HepG2 (cell line): Measurements from ENCODE around the gene NME7. TPM values are rescaled to one million over a fixed set of nuclear protein-coding genes. Genes with fewer than 3 reads are reported as not detected.

Experiments used
- ATAC-seq: fragments of 200-7000 bp; cut with Tn5 transposase; 3 replicates; pipeline ENCODE4 v1.9.1; 2020; ENCODE audit warnings: mild to moderate bottlenecking, moderate library complexity
- BruUV-seq: library from RNA; stranded (reverse); fragments of 400-500 nt; replicated peaks from 2 replicates; lab custom pipeline; 2021; lab: Mats Ljungman, UMichigan
- CTCF ChIA-PET: fragments of 300-600 bp; formaldehyde crosslinking; extraction: SDS; loops from one replicate; lab custom pipeline; 2021; ENCODE audit warnings: low total read pairs, inconsistent platforms, low intra/inter-chr PET ratio; lab: Yijun Ruan, JAX
- POLR2A ChIA-PET: fragments of 350-600 bp; sonication (Branson Sonifier 250); formaldehyde crosslinking; loops from one replicate; lab custom pipeline; 2020; ENCODE audit warnings: antibody characterized with exemption, inconsistent platforms; lab: Yijun Ruan, JAX
- DNase-seq: peaks from one replicate; pipeline ENCODE4 v3.0.0-alpha.2; 2015; ENCODE audit warnings: low spot score
- FAIRE-seq: peaks from 3 replicates; lab custom pipeline; 2011; peaks lifted over from hg19 to GRCh38; lab: Jason Lieb, UNC
- H2AFZ ChIP-seq: one replicate; pipeline ENCODE4 v1.6.1; 2011; ENCODE audit warnings: low read length, inconsistent platforms
- H3K27ac ChIP-seq: fragments of 300-600 bp; 3 replicates; pipeline ENCODE4 v1.8.0; 2011; ENCODE audit warnings: mixed run types, mild to moderate bottlenecking, mixed read lengths, low read length, inconsistent platforms; ENCODE audit not compliant: insufficient read depth; ENCODE audit errors: extremely low read length
- H3K27me3 ChIP-seq, 2 experiments: fragments of 200-600 bp in 1 of 2; 2 replicates in 1 of 2; 3 replicates in 1 of 2; pipeline versions ENCODE4 v1.6.0 to v1.8.0; 2011; ENCODE audit warnings: low read length in 2 of 2, mild to moderate bottlenecking in 2 of 2, moderate library complexity in 2 of 2, inconsistent platforms in 1 of 2; ENCODE audit not compliant: insufficient read depth in 2 of 2, control insufficient read depth in 1 of 2
- H3K36me3 ChIP-seq, 2 experiments: fragments of 200-600 bp in 1 of 2; replicated peaks in 1 of 2; 2 replicates in 1 of 2; 3 replicates in 1 of 2; pipeline versions ENCODE4 v1.5.1 to v1.8.0; 2011; ENCODE audit warnings: low read length in 2 of 2, inconsistent platforms in 1 of 2; ENCODE audit not compliant: insufficient read depth in 2 of 2, control insufficient read depth in 1 of 2
- H3K4me1 ChIP-seq: 2 replicates; pipeline ENCODE4 v1.5.1; 2012; ENCODE audit warnings: low read length, inconsistent platforms; ENCODE audit not compliant: insufficient read depth
- H3K4me2 ChIP-seq: 2 replicates; pipeline ENCODE4 v1.6.0; 2011; ENCODE audit warnings: low read depth, low read length, inconsistent platforms
- H3K4me3 ChIP-seq, 3 experiments: fragments of 200-600 bp in 1 of 3; sonication (generic), shearing (Covaris generic) in 1 of 3; replicated peaks in 1 of 3; 2 replicates each; pipeline ENCODE4 v1.5.1; 2011 to 2016; ENCODE audit warnings: low read length in 3 of 3, inconsistent platforms in 2 of 3, low read depth in 2 of 3, mild to moderate bottlenecking in 2 of 3, control low read depth in 1 of 3, mixed read lengths in 1 of 3; ENCODE audit not compliant: insufficient read depth in 1 of 3
- H3K79me2 ChIP-seq: one replicate; pipeline ENCODE4 v1.6.1; 2011; ENCODE audit warnings: low read length, inconsistent platforms; ENCODE audit not compliant: insufficient read depth
- H3K9ac ChIP-seq: 2 replicates; pipeline ENCODE4 v1.6.0; 2011; ENCODE audit warnings: mild to moderate bottlenecking, low read depth, low read length, inconsistent platforms; ENCODE audit not compliant: insufficient read depth
- H3K9me3 ChIP-seq: 2 replicates; pipeline ENCODE4 v1.5.1; 2012; ENCODE audit warnings: mild to moderate bottlenecking, low read length
- H4K20me1 ChIP-seq: 2 replicates; pipeline ENCODE4 v1.6.0; 2011; ENCODE audit warnings: inconsistent platforms, mild to moderate bottlenecking, low read length, moderate library complexity; ENCODE audit not compliant: insufficient read depth
- HNF4A ChIP-seq: sonication (generic); formaldehyde crosslinking; IDR thresholded peaks from 2 replicates; pipeline ENCODE4 v1.4.0; 2020; ENCODE audit warnings: missing genetic modification reagents
- JUND ChIP-seq: sonication (generic); formaldehyde crosslinking; IDR thresholded peaks from 2 replicates; pipeline ENCODE4 v1.8.0; 2022; ENCODE audit warnings: mild to moderate bottlenecking, missing genetic modification reagents
- MATR3 ChIP-seq: sonication (generic); formaldehyde crosslinking; IDR thresholded peaks from 2 replicates; pipeline ENCODE4 v1.4.0; 2020; ENCODE audit warnings: missing genetic modification reagents
- NR2F2 ChIP-seq: IDR thresholded peaks from 2 replicates; pipeline ENCODE4 v1.6.1; 2012; ENCODE audit warnings: low read depth, inconsistent platforms, borderline replicate concordance
- SOX5 ChIP-seq: IDR thresholded peaks from 2 replicates; pipeline ENCODE4 v1.6.1; 2016; ENCODE audit warnings: borderline replicate concordance
- ZKSCAN5 ChIP-seq: sonication (generic); formaldehyde crosslinking; IDR thresholded peaks from 2 replicates; pipeline ENCODE4 v1.5.1; 2020; ENCODE audit warnings: mild to moderate bottlenecking, missing genetic modification reagents
- ZNF549 ChIP-seq: sonication (generic); formaldehyde crosslinking; IDR thresholded peaks from 2 replicates; pipeline ENCODE4 v1.5.0; 2020; ENCODE audit warnings: missing genetic modification reagents
- ZNF567 ChIP-seq: sonication (generic); formaldehyde crosslinking; IDR thresholded peaks from 2 replicates; pipeline ENCODE4 v1.8.1; 2023; ENCODE audit warnings: mild to moderate bottlenecking, missing genetic modification reagents, borderline replicate concordance
- ZSCAN22 ChIP-seq: sonication (generic); formaldehyde crosslinking; IDR thresholded peaks from 2 replicates; pipeline ENCODE4 v1.4.0; 2020; ENCODE audit warnings: mild to moderate bottlenecking, missing genetic modification reagents
- WGBS: methylation state at CpG from one replicate; pipeline ENCODE4 v1.1.6; 2017; ENCODE audit warnings: low lambda C conversion rate; 5-methylcytosine and 5-hydroxymethylcytosine counted together
- in situ Hi-C: cut with HindIII; loops from 2 replicates; pipeline ENCODE4 v1.10.0; 2017; ENCODE audit warnings: low pct_unique_long_range_greater_than_20kb; ENCODE audit not compliant: extremely low pct_ligation_motif_present
- intact Hi-C: fragments of 100-400 bp; cut with micrococcal nuclease; formaldehyde crosslinking; loops from one replicate; pipeline ENCODE4 v1.10.0; 2022; ENCODE audit not compliant: unreplicated experiment
- polyA plus RNA-seq, 8 experiments: library from polyadenylated mRNA; depleted of rRNA in 3 of 8; stranded (reverse) in 7 of 8; unstranded in 1 of 8; fragments of >200 nt; fragmentation: Illumina TruSeq in 4 of 8; extraction: Trizol in 4 of 8; gene quantifications; 2 replicates each; pipeline versions ENCODE4 v1.2.1 to v1.2.3, GENCODE V29; 2011 to 2016; ENCODE audit warnings: low read depth in 4 of 8, missing spikeins in 1 of 8, mixed read lengths in 1 of 8; ENCODE audit not compliant: insufficient read depth in 1 of 8
- total RNA-seq, 5 experiments: library from RNA; depleted of rRNA; stranded (reverse); fragments of >200 nt; fragmentation: Illumina TruSeq; extraction: Trizol; gene quantifications; 2 replicates each; pipeline ENCODE4 v1.2.3, GENCODE V29; 2016; ENCODE audit warnings: low read depth in 1 of 5
- TF ChIP-seq, protein P1 (sequence below): IDR thresholded peaks from 2 replicates; pipeline ENCODE4 v1.6.1; 2016; ENCODE audit warnings: mild to moderate bottlenecking
- TF ChIP-seq, protein P2 (sequence below): sonication (generic); formaldehyde crosslinking; IDR thresholded peaks from 2 replicates; pipeline ENCODE4 v1.5.0; 2020; ENCODE audit warnings: mild to moderate bottlenecking, missing genetic modification reagents
- TF ChIP-seq, protein P3 (sequence below): IDR thresholded peaks from 2 replicates; pipeline ENCODE4 v1.6.1; 2016; ENCODE audit warnings: low read depth, control low read depth
- TF ChIP-seq, protein P4 (sequence below): sonication (generic); formaldehyde crosslinking; IDR thresholded peaks from 2 replicates; pipeline ENCODE4 v1.5.1; 2020; ENCODE audit warnings: mild to moderate bottlenecking, missing genetic modification reagents, moderate library complexity
- TF ChIP-seq, protein P5 (sequence below): sonication (generic); formaldehyde crosslinking; IDR thresholded peaks from 2 replicates; pipeline ENCODE4 v1.8.1; 2023; ENCODE audit warnings: mild to moderate bottlenecking, missing genetic modification reagents

Gene NME7
- total and polyA plus RNA-seq, 2 of the 13 experiments (the other 11 are each of a cell fraction or from before 2014, with no cell fraction given), result 9.4 to 22.5 TPM

DNA sequence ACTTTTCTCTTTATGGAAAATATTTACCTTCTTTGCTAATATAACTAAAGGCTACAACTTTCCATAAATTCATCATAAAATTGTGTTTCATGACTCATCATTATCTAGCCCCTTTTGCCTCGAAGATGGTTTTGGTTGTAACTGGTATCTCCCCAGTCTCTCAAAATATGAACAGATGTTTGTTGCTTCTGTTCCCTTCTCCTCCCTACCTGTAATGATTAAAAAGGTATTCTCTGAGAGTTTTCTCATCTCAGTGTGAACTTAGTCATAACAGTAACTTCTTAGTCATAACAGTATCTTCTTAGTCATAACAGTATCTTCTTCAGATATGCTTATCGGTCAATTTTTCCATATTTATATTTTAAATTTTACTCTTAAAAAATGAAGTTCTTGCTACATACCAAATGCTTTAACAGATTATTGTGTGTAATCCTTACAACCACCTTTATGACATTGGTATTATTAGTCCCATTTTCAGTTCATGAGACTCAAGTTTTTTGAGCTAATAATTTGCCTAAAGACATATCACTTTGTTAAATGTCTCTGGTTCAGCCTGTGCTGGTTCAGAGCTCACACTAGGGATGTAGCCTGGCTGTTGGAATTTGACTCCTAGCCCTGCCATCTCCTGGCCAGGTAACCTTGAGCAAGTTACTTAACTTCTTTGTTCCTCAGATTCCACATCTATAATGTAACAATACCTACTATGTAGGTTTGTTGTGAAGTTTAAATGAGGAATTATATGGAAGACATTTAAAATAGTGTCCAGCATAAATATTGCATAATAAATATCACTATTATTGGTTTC lies 228.5 kb downstream of the NME7 start:
- intact Hi-C loops, result no loop called here
- FAIRE-seq, result peak; percentile 63
- TF ChIP-seq, protein P1, sequence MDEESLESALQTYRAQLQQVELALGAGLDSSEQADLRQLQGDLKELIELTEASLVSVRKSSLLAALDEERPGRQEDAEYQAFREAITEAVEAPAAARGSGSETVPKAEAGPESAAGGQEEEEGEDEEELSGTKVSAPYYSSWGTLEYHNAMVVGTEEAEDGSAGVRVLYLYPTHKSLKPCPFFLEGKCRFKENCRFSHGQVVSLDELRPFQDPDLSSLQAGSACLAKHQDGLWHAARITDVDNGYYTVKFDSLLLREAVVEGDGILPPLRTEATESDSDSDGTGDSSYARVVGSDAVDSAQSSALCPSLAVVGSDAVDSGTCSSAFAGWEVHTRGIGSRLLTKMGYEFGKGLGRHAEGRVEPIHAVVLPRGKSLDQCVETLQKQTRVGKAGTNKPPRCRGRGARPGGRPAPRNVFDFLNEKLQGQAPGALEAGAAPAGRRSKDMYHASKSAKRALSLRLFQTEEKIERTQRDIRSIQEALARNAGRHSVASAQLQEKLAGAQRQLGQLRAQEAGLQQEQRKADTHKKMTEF (CRISPR knock-in tag), result peak; percentile 34; the same call in 1 of the 2 replicates
- TF ChIP-seq SOX5 (peak; percentile 71), MATR3 (CRISPR knock-in tag) (no peak), JUND (CRISPR knock-in tag) (no peak), ZSCAN22 (CRISPR knock-in tag) (no peak), ZNF549 (CRISPR knock-in tag) (no peak), NR2F2 (no peak), ZNF567 (CRISPR knock-in tag) (no peak), ZKSCAN5 (CRISPR knock-in tag) (no peak), HNF4A (peak; percentile 58; the same call in 1 of the 2 replicates)
- TF ChIP-seq, protein P2, sequence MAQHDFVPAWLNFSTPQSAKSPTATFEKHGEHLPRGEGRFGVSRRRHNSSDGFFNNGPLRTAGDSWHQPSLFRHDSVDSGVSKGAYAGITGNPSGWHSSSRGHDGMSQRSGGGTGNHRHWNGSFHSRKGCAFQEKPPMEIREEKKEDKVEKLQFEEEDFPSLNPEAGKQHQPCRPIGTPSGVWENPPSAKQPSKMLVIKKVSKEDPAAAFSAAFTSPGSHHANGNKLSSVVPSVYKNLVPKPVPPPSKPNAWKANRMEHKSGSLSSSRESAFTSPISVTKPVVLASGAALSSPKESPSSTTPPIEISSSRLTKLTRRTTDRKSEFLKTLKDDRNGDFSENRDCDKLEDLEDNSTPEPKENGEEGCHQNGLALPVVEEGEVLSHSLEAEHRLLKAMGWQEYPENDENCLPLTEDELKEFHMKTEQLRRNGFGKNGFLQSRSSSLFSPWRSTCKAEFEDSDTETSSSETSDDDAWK (CRISPR knock-in tag), result no peak
- TF ChIP-seq, protein P3, sequence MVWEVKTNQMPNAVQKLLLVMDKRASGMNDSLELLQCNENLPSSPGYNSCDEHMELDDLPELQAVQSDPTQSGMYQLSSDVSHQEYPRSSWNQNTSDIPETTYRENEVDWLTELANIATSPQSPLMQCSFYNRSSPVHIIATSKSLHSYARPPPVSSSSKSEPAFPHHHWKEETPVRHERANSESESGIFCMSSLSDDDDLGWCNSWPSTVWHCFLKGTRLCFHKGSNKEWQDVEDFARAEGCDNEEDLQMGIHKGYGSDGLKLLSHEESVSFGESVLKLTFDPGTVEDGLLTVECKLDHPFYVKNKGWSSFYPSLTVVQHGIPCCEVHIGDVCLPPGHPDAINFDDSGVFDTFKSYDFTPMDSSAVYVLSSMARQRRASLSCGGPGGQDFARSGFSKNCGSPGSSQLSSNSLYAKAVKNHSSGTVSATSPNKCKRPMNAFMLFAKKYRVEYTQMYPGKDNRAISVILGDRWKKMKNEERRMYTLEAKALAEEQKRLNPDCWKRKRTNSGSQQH, result no peak
- TF ChIP-seq, protein P4, sequence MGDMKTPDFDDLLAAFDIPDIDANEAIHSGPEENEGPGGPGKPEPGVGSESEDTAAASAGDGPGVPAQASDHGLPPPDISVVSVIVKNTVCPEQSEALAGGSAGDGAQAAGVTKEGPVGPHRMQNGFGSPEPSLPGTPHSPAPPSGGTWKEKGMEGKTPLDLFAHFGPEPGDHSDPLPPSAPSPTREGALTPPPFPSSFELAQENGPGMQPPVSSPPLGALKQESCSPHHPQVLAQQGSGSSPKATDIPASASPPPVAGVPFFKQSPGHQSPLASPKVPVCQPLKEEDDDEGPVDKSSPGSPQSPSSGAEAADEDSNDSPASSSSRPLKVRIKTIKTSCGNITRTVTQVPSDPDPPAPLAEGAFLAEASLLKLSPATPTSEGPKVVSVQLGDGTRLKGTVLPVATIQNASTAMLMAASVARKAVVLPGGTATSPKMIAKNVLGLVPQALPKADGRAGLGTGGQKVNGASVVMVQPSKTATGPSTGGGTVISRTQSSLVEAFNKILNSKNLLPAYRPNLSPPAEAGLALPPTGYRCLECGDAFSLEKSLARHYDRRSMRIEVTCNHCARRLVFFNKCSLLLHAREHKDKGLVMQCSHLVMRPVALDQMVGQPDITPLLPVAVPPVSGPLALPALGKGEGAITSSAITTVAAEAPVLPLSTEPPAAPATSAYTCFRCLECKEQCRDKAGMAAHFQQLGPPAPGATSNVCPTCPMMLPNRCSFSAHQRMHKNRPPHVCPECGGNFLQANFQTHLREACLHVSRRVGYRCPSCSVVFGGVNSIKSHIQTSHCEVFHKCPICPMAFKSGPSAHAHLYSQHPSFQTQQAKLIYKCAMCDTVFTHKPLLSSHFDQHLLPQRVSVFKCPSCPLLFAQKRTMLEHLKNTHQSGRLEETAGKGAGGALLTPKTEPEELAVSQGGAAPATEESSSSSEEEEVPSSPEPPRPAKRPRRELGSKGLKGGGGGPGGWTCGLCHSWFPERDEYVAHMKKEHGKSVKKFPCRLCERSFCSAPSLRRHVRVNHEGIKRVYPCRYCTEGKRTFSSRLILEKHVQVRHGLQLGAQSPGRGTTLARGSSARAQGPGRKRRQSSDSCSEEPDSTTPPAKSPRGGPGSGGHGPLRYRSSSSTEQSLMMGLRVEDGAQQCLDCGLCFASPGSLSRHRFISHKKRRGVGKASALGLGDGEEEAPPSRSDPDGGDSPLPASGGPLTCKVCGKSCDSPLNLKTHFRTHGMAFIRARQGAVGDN (CRISPR knock-in tag), result no peak
- TF ChIP-seq, protein P5, sequence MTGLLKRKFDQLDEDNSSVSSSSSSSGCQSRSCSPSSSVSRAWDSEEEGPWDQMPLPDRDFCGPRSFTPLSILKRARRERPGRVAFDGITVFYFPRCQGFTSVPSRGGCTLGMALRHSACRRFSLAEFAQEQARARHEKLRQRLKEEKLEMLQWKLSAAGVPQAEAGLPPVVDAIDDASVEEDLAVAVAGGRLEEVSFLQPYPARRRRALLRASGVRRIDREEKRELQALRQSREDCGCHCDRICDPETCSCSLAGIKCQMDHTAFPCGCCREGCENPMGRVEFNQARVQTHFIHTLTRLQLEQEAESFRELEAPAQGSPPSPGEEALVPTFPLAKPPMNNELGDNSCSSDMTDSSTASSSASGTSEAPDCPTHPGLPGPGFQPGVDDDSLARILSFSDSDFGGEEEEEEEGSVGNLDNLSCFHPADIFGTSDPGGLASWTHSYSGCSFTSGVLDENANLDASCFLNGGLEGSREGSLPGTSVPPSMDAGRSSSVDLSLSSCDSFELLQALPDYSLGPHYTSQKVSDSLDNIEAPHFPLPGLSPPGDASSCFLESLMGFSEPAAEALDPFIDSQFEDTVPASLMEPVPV (CRISPR knock-in tag), result no peak

More for the DNA sequence above, 228.5 kb downstream of the NME7 start:
- ChIA-PET CTCF (no interaction called here), POLR2A (no interaction called here)
- no peaks in the 10 kb centered on the region for H3K79me2 ChIP-seq
- DNase-seq, result peak; percentile 28
- H3K4me1 ChIP-seq, result peaks cover 38% of the 10 kb centered on the region
- no peak overlapping the region for H3K27ac ChIP-seq
- no peaks in the 10 kb centered on the region for H3K9me3 ChIP-seq
- H4K20me1 ChIP-seq, result no peaks in the 10 kb centered on the region
- BruUV-seq, result no TSS peak
- peak; percentile 53 for ATAC-seq
- H3K9ac ChIP-seq, result no peak overlapping the region
- in situ Hi-C loops, result no loop called here
- 92% methylated on average over 2 of the region's 2 CpGs for WGBS
- H3K4me3 ChIP-seq, result no peak overlapping the region
- H3K36me3 ChIP-seq, result no peaks in the 10 kb centered on the region
- H3K27me3 ChIP-seq, result no peaks in the 10 kb centered on the region
- 0 out of 2 replicates have a peak overlapping the region, but pooled peaks have one; percentile 15 for H3K4me2 ChIP-seq
- H2AFZ ChIP-seq, result no peak overlapping the region
